Right atrium auricular region (tissue), 2 donors: ENCODE measurements around the gene FBXO2. TPM values are rescaled to one million over a fixed set of nuclear protein-coding genes. Genes with fewer than 3 reads are reported as not detected.
A peak's percentile ranks its signal among the peaks of the same experiment; 100 is the strongest.

Experiments used
- DNase-seq: peaks from one replicate; pipeline ENCODE4 v3.0.0-alpha.2; 2019; ENCODE audit warnings: low spot score
- H3K27ac ChIP-seq, 2 donors: fragments of 200-600 bp; sonication (generic); 1 replicate in 1 of 2; 2 replicates in 1 of 2; pipeline ENCODE4 v1.5.1; 2016 to 2019
- H3K27me3 ChIP-seq, 2 donors: fragments of 200-600 bp; sonication (generic); one replicate each; pipeline versions ENCODE4 v1.5.1 to v1.6.0; 2017 to 2019
- H3K36me3 ChIP-seq: fragments of 200-600 bp; sonication (generic); one replicate; pipeline ENCODE4 v1.5.1; 2016
- H3K4me1 ChIP-seq, 2 donors: fragments of 200-600 bp; sonication (generic); one replicate each; pipeline versions ENCODE4 v1.5.1 to v1.6.0; 2017 to 2019
- H3K4me3 ChIP-seq, 2 donors: fragments of 200-600 bp; sonication (generic); 1 replicate in 1 of 2; 2 replicates in 1 of 2; pipeline ENCODE4 v1.5.1; 2017 to 2019; ENCODE audit warnings: mild to moderate bottlenecking in 1 of 2, moderate library complexity in 1 of 2
- H3K9me3 ChIP-seq, 2 donors: fragments of 200-600 bp; sonication (generic); one replicate each; pipeline ENCODE4 v1.5.1; 2019
- CTCF ChIP-seq, 2 donors: fragments of 200-600 bp; sonication (generic); IDR thresholded peaks; one replicate each; pipeline ENCODE4 v1.5.1; 2019; ENCODE audit warnings: antibody characterized with exemption in 2 of 2
- total RNA-seq, 2 donors: library from RNA; depleted of rRNA; stranded (reverse); fragments of >200 nt; gene quantifications; one replicate each; pipeline ENCODE4 v1.1.0, GENCODE V29; 2016

The FBXO2 gene
- total RNA-seq, 2 donors from 2014 or later: 2.5 to 16.7 TPM

- no peak for DNase-seq
- Histone ChIP-seq H3K27ac (peak overlapping the region; percentile 60 to 80), H3K36me3 (peaks cover 15% of the 10 kb centered on the region)
These were observed 10.3 kb upstream of the FBXO2 start for GRCh38 chr1:11664336-11665065.

GRCh38 chr1:11661103-11661502, 6.9 kb upstream of the FBXO2 start:
- Histone ChIP-seq H3K27me3 (no peaks in the 10 kb centered on the region), H3K9me3 (no peaks in the 10 kb centered on the region), H3K4me1 (peaks cover 0 to 5% of the 10 kb centered on the region in 2 donors), H3K27ac (no peak overlapping the region), H3K4me3 (no peak overlapping the region), H3K36me3 (peaks cover 30% of the 10 kb centered on the region)
- TF ChIP-seq CTCF (IDR thresholded peaks at IDR 0.05): no peak
- DNase-seq: no peak

More at GRCh38 chr1:11664336-11665065, 10.3 kb upstream of the FBXO2 start:
- peak overlapping the region; percentile 58 to 68 for H3K4me3 ChIP-seq
- peaks cover 0 to 12% of the 10 kb centered on the region in 2 donors for H3K4me1 ChIP-seq
- peak in 1 of 2 donors; percentile 5 for TF ChIP-seq CTCF (IDR thresholded peaks at IDR 0.05)
- H3K9me3 ChIP-seq: no peaks in the 10 kb centered on the region
- no peaks in the 10 kb centered on the region for H3K27me3 ChIP-seq

GRCh38 chr1:11659748-11660147, 5.5 kb upstream of the FBXO2 start:
- DNase-seq: no peak
- Histone ChIP-seq H3K4me1 (peaks cover 0 to 17% of the 10 kb centered on the region in 2 donors), H3K4me3 (no peak overlapping the region), H3K27me3 (no peaks in the 10 kb centered on the region), H3K27ac (no peak overlapping the region), H3K9me3 (no peaks in the 10 kb centered on the region), H3K36me3 (peaks cover 30% of the 10 kb centered on the region)
- no peak for TF ChIP-seq CTCF (IDR thresholded peaks at IDR 0.05)

- no peaks in the 10 kb centered on the region for H3K9me3 ChIP-seq
- H3K27ac ChIP-seq: no peak overlapping the region
- no peak for DNase-seq
- peaks cover 0 to 20% of the 10 kb centered on the region in 2 donors for H3K4me1 ChIP-seq
- TF ChIP-seq CTCF (IDR thresholded peaks at IDR 0.05): no peak
- H3K27me3 ChIP-seq: no peaks in the 10 kb centered on the region
- no peak overlapping the region for H3K4me3 ChIP-seq
- peaks cover 30% of the 10 kb centered on the region for H3K36me3 ChIP-seq
These were observed 4.3 kb upstream of the FBXO2 start for GRCh38 chr1:11658542-11658941.

GRCh38 chr1:11657654-11658053, 3.4 kb upstream of the FBXO2 start:
- Histone ChIP-seq H3K9me3 (no peaks in the 10 kb centered on the region), H3K36me3 (peaks cover 30% of the 10 kb centered on the region), H3K27ac (no peak overlapping the region), H3K4me3 (no peak overlapping the region), H3K27me3 (no peaks in the 10 kb centered on the region), H3K4me1 (peaks cover 0 to 20% of the 10 kb centered on the region in 2 donors)
- TF ChIP-seq CTCF (IDR thresholded peaks at IDR 0.05): no peak
- no peak for DNase-seq
